Medulla oblongata (tissue), 1 donor: ENCODE data around the gene SLC16A6.
"Not testable (repeated sequence)": the region's sequence is repeated elsewhere in the genome, so short reads cannot be mapped to it uniquely, and the experiment has no call there.

Experiments
- DNase-seq: peaks from one replicate; pipeline ENCODE4 v3.0.0-alpha.2; 2015; ENCODE audit errors: extremely low spot score

SLC16A6 gene

DNA sequence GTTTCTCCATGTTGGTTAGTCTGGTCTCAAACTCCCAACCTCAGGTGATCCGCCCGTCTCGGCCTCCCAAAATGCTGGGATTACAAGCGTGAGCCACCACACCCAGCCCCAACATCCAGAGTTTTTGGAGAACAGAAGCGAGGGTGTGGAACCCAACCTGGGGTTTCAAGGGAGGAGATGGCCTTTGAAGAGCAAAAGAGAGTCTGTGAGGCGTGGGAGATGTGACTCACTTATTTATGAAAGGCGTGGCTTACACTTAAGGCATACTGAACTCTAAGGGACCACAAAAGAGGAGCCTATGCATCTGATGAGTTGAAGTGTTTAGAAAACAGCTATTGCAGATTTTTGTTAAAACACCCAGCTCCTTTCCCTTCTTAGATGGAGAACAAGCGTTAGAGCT is 19.2 kb upstream of the SLC16A6 start:
- DNase-seq: no peak

- not testable (repeated sequence) for DNase-seq
These were observed 18.2 kb upstream of the SLC16A6 start for GRCh38 chr17:68309066-68309670.

GRCh38 chr17:68308486-68308885 is 17.6 kb upstream of the SLC16A6 start:
- DNase-seq: not testable (repeated sequence)

- DNase-seq: no peak
These were observed 16.5 kb upstream of the SLC16A6 start for GRCh38 chr17:68307443-68307842.

GRCh38 chr17:68306819-68307218 is 15.9 kb upstream of the SLC16A6 start:
- DNase-seq: no peak

- no peak for DNase-seq
These were observed 14.2 kb upstream of the SLC16A6 start for GRCh38 chr17:68305142-68305541.

DNA sequence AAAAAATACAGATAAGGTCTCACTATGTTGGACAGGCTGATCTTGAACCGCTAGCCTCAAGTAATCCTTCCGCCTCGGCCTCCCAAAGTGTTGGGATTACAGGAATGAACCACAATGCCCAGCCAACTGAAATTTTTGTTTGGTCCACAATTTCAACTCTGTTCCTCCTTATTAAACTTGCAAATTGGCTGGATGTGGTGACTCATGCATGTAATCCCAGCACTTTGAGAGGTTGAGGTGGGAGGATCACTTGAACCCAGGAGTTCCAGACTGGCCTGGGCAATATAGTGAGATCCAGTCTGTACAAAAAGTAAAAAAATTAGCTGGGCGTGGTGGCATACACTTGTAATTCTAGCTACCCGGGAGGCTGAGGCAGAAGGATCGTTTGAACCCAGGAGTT is 13.8 kb upstream of the SLC16A6 start:
- DNase-seq: no peak

GRCh38 chr17:68302666-68303065 is 11.7 kb upstream of the SLC16A6 start:
- DNase-seq: no peak

DNA sequence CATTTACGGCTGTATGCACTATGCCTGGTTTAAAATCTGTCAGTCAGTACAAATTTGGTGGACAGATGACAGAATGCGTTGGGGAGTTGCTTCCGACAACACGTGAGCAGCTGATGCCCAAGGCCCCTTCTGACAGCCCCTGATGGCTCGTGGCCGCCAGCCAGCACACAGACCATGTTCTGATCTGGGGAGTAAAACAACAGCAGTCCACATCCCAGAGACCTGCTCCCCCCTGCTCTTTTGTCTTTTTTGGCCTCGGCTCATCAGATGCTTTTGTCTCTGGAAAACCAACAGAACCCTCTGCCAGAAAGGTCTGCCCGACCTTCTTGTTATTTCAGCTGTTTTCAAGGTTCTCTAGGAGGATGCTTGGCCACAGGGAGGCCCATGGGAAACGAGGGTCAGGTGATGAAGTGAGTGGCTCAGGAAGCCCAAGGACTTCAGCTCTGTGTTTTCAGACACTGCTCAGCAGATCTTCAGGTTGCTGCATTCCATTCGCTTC is 11.2 kb upstream of the SLC16A6 start:
- DNase-seq: no peak

GRCh38 chr17:68301438-68301959 is 10.6 kb upstream of the SLC16A6 start:
- DNase-seq: no peak

- DNase-seq: no peak
These were observed 8.9 kb upstream of the SLC16A6 start for GRCh38 chr17:68299817-68300216.

GRCh38 chr17:68298601-68299000 is 7.7 kb upstream of the SLC16A6 start:
- no peak for DNase-seq

GRCh38 chr17:68297195-68297594 is 6.3 kb upstream of the SLC16A6 start:
- no peak for DNase-seq

DNA sequence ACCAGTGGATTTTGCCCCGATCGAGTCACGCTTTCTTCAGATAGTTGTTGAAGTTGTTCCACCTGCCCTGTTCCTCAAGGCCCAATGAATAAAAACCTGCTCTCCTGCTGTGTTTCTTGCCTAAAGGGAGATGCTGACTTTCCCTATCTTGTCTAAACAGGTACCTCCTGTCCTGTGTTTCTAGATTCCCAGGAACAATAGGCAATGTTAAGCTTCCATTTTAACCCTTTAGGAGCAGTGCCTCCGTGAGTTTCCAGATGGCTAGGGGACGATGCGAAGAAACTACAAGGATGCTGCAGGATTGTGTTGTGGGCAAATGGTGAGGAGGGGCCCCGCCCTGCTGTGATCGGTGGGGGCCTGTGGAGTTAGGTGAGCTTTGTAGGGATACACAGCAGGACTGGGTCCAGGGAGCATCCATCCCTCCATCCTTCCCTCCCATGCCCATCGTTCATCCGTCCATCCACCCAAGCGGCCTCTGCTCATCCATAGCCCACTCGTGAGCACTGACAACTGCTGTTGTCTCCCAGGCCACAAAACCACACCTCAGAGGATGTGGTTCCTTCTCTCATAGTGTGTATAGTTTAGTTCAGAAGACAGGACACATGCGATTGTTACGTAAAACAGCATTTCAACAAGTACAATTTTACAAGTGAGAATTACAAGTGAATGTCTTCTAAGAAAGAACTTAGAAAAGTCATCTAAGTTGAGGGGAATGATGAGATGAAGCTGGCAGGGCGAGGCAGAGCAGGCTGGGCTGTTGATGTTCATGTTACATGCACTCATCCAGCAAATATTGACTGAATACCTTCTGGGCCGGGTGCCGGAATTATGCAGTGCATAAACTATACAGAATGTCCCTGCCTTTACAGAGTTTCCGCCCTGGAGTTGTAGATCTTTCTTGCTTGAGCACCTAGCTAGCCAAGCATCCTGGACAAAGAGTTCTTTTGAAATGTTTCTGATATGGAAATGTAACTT is 5.6 kb upstream of the SLC16A6 start:
- no peak for DNase-seq

- DNase-seq: no peak
These were observed 4.2 kb upstream of the SLC16A6 start for GRCh38 chr17:68295086-68295485.

DNA sequence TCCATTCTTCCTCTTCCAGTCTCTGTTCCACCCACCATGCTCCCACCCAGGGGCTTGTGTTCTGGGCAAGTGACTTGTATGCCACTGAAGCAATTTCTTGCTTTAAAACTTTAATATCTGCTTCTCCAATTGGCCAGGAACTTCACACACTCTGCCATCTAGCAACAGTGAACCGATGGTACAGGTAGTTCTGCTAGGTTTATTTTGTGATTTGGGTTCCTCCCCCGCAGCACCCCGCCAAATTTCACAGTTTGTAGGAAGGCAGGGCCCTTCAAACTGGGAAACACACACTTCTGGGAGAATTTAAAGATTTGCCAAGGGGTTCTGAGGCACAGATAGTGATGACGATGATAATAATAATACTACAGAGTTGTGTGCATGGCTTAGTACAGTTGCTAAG is 3.7 kb upstream of the SLC16A6 start:
- DNase-seq: no peak

DNA sequence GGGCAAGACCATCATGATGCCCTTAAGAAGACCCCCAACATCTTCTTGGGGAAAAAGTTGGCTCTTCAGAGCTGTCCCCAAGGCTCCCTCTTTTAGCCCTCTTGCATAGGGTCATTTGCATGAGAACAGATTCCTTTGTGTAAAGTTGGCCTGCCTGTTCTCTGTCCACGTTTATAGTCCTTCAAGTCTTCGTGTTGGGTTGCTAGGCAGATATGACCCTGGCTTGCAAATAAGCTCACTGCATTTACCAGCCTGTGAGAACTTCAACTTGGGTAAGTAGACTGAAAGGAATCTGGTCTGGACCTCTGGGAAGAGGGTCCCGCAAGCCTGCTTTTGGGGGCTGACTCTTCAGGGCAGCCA is 3.2 kb upstream of the SLC16A6 start:
- DNase-seq: no peak

GRCh38 chr17:68293490-68294195 is 2.7 kb upstream of the SLC16A6 start:
- no peak for DNase-seq

GRCh38 chr17:68292689-68293040 is 1.7 kb upstream of the SLC16A6 start:
- no peak for DNase-seq

- peak; percentile 75 for DNase-seq
These were observed 1.1 kb upstream of the SLC16A6 start for GRCh38 chr17:68291836-68292688.

DNA sequence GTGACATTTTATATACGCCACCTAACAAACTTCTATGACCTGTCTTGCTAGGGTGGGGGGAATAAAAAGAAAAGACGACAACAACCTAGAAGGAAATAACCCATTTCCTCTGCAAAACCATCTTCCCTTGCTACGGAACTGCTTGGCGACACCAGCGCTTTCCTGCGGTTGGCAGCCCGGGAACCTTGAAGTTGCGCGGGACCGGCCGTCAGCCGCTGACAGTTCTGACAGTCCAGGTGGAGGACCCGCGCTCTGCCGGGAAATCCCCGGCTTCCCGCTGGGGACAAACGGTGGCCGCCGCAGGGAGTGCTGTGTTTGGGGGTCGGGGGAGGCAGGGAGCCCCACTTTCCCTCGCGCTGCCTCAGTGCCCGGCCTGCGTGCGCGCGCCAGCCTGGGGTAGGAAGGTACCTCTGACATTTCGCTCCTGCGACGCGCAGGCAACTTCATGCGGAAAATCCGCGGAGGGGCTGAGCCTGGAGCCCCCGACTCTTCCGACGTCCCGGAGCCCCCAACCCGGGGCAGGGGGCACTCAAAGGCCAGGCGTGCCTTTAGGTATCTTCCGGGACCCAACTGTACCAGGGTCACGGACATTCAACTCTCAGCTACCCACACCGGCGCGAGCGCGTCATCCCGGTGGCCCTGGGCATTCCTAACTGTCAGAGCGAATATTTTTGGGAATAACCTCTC is 516 bp downstream of the SLC16A6 start:
- DNase-seq: peak; percentile 14
